Activated CD4-positive, alpha-beta T cell treated with anti-CD3 and anti-CD28 coated beads for 1 hour (primary cell): Measurements from ENCODE around the gene PDCD5.
"Not testable (repeated sequence)": the region's sequence is repeated elsewhere in the genome, so short reads cannot be mapped to it uniquely, and the experiment has no call there.

Experiments
- DNase-seq: peaks from one replicate; pipeline ENCODE4 v3.0.0-alpha.2; 2020

The PDCD5 gene, protein sequence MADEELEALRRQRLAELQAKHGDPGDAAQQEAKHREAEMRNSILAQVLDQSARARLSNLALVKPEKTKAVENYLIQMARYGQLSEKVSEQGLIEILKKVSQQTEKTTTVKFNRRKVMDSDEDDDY

DNA sequence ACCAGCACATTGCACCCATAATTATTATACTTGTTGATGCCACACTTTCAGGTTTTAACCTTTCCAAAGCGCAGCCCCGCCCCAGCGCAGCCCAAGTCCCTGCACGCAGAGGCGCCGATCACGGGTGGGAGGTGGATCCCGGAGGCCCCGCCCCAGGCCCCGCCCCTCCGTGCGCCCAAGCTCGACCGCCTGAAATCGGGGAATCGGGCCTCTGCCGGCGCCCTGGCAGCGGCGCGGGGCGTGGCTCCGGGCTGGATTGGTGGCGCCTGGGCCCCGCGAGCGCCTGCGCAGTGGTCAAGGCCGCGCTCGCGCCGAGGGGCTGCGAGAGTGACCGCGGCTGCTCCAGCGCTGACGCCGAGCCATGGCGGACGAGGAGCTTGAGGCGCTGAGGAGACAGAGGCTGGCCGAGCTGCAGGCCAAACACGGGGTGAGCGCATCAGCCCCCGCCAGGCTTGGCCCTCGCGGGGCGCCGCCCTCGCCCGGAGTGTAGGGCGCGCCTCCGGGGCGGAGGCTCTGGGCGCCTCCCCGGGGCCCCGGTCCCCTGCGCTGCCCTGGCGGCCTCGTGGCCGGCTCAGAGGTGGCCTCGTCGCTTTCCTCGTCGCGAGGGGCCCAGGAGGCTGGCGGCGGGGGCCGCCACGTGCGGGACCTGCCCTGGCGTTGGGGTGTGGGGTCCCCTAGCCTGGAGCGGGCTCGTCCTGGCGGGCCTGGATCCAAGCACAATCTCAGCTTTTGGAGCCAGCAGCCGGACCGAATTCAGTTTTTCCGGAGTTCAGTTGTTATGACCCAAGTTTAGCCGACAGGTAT lies at the start of gene PDCD5:
Gene PDCD5, plus strand, starts transcription at position 290 of the 804 bp plus-strand sequence. Its CDS starts 72 bp downstream, at position 362.
- DNase-seq: peak; percentile 94

DNA sequence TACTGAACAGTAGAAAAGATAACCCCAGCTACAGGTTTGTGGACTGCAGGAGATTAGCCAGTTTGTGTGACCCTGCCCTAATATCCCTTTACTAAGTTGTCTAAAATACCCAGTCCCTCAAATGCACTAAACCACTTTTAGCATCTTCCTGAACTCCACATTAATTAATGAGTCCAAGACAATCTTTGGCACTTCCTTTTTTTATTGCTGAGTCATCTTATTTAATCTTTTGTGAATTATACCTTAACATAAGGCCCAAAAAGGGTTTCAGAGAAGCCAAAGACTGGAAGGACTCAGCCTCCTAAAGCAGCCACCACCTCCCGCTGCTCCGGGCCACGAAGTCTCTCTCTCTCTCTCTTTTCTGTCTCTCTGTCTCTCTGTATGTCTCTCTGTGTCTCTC lies 48.8 kb upstream of the PDCD5 start:
- no peak for DNase-seq

DNA sequence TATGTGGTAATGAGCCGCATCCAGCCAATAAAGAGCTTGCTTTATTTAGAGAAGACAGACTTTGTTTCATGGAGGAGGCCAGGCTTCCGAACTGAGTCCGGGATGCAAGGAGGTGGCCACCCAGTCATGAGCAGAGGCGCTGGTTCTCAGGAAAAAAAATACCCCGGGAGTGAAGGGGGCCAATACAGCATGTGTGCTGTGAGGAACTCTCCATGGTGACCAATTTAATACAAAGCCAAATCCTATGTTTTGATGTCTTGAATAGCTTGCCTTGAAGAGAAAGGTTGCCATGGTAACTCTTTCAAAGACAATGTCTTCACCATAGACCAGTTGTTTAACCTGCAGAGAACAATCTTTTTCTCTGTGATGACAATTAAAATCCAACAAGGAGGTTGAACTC lies 43.4 kb upstream of the PDCD5 start:
- DNase-seq: no peak

DNA sequence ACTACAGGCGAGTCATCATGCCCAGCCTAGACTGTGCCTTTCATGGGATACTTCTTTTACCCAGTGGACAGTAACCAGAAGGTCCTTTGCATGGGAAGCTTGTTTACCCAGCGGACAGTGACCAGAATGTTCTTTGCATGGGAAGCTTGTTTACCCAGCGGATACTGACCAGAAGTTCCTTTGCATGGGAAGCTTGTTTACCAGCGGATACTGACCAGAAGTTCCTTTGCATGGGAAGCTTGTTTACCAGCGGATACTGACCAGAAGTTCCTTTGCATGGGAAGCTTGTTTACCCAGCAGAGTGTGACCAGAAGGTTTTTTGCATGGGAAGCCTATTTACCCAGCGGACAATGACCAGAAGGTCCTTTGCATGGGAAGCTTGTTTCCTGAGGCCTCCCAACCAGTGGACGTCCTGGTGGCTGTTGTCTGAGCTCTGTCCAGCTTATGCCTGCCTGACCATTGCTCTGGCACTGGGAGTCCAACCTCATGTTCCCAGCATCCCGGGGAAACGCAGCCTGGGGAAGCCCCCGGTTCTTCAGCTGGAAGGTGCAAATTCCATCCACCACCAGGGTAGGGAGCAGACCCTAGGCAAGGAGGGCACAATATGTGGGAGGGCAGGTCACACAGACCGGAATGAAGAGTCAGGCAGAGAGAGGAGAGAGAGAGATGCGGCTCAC lies 41.6 kb upstream of the PDCD5 start:
- DNase-seq: no peak

DNA sequence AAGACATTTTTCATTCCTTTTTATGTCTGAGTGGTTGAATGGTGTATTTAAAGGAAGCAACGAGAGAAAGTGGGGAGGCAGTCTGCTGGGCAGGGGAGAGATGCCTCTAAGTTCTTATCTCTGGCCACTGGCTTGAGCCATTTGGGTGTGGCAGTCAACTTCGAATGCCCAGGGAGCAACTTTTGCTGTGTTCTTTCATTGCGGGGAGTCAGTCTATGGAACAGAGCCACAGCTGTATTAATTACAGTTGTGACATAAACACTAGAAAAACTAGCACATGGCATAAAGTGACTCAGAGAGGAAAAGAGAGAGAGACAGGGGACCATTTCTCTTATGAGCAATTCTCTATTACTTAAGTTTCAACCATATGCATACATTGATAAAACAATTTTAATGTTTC lies 40.4 kb upstream of the PDCD5 start:
- DNase-seq: no peak

DNA sequence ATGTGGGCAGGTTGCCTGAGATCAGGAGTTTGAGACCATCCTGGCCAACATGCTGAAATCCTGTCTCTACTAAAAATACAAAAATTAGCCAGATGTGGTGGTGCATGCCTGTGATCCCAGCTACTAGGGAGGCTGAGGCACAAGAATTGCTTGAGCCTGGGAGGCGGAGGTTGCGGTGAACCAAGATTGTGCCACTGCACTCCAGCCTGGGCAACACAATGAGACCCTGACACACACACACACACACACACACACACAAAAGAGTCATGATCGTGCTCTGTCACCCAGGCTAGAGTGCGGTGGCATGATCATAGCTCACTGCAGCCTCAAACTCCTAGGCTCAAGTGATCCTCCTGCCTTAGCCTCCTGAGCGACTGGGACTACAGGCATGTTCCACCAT lies 39.6 kb upstream of the PDCD5 start:
- not testable (repeated sequence) for DNase-seq

DNA sequence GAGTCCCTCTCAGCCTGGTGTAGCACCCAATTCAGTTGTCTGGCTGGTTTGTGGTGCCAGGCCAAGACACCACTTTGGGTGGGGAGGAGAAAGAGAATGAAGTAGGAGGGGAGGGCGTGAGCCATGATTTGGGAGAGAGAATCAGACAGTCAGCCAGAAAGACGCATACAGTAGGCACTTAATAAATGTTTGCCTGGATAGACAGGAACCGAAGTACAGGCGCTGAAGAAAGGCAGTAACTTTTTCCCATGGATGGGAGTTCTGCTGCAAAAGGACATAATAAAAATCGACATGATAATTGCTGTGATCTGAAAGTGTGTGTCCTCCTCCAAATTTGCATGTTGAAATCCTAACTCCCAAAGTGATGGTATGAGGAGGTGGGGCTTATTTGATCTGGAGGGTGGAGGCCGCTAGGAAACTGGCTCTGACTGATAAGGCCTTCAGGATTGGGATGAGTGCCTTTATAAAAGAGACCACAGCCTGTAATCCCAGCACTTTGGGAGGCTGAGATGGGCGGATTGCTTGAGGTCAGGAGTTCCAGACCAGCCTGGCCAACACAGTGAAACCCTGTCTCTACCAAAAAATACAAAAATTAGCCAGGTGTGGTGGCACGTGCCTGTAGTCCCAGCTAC lies 38.4 kb upstream of the PDCD5 start:
- no peak for DNase-seq

DNA sequence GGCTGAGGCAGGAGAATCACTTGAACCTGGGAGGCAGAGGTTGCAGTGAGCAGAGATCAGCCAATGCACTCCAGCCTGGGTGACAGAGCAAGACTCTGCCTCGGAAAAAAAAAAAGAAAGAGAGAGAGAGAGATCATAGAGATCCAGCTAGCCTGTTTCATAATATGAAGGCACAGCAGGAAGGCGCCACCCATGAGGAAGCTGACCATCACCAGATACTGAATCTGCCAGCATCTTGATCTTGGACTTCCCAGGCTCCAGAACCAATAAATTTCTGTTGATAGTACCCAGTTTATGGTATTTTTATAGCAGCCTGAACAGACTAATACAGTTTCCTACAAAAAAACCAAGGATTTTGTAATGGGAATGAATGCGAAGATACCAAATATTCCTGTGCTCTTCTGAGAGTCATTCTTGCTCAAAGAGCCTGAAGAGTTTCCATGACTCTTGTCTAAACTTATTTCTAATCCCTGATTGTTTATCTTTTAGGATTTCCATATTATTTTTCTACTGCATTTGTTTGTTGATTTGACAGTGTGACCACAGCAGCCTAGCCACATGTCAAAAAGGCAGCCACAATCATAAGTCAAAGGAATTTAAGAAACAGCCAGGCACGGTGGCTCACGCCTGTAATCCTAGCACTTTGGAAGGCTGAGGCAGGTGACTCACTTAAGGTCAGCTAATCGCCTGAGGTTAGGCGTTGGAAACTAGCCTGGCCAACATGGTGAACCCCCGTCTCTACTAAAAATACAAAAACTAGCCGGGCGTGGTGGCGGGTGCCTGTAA lies 37.7 kb upstream of the PDCD5 start:
- no peak for DNase-seq

DNA sequence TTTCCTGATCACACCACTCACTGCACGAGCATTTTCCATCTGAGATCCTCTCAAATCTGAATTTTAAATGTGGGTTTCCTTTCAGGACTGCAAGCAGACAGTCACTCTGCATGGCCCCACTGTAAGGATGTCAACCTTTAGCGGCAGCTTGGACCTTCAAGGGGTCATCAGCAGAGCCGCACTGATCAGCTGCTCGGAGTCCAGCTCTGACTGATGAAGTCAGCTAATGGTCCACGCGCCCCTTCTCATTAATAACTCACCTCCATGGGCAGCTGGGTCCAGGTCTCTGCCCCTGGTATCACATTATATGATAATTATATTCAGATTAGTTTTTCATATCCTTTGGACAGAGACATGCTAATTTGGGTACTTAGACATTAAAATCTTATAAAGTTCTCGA lies 36.1 kb upstream of the PDCD5 start:
- no peak for DNase-seq

DNA sequence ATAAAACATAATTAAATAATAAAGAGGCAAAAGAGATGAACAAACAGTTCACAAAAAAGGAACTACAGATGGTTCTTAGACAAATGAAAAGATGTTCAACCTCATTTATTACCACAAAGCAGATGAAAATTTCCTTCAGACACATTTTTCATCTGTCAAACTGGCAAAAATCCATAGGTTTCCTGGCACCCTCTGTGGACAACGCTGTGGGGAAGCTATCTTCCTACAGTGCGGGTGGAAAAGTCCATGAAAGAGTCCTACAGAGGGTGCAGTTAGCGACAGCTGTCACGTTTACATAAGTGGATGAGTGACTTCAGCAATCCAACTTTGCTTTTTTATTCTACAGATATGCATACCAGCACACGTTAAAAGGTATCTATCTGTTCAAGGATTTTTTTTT lies 30.3 kb upstream of the PDCD5 start:
- DNase-seq: no peak

DNA sequence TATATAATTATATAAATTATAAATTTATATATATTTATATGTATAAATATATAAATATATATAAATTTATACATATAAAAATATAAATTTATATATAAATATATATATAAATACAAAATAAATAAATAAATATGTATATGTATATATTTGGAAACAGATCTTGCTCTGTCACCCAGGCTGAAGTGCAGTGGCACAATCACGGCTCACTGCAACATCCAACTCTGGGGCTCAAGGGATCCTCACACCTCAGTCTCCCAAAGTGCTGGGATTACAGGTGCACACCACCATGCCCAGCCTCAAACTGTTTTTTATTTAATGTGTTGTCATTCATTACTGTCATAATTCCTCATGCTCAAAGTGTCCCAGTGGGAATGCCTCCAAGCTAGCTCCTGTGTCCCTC lies 25.2 kb upstream of the PDCD5 start:
- no peak for DNase-seq

DNA sequence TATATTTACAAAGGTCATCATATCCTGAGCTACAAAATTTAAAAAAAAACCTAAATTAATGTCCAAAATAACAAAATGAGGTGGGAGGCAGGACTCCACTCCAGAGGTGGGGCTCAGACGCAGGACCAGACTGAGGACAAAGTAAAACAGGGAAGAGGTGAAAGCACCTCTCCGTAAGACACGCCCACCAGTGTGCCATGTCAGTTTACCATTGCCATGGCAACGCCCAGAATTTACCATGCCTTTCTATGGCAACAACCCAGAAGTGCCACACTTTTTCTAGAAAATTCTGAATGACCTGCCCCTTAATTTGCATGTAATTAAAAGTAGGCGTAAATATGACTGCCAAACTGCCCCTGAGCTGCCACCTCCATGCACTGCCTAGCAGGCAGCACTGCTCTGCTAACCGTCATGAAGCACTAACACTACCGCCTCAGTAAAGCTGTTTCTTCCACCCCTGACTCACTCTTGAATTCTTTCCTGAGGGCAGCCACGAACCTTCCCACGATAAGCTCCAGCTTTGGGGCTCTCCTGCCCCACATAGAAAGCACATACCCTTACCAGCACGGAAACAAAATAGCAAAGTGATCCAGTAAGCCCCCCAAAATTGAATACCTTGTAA lies 22.3 kb upstream of the PDCD5 start:
- no peak for DNase-seq

DNA sequence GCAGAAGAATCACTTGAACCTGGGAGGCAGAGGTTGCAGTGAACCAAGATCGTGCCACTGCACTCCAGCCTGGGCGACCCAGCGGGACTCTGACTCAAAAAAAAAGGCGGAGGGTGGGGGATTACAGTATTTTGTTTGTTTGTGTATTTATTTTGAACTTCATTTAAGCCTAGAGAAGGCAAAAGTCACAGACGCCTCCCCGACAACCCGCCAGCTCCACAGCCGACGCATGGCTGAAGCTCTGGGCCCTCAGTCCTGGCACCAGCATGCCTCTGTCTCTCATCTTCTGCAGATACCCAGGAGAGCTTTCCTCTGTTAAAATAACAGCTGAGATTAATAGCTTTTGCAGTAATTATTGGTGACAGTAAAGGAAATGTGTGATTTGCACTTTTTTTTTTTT lies 17.2 kb upstream of the PDCD5 start:
- DNase-seq: no peak

DNA sequence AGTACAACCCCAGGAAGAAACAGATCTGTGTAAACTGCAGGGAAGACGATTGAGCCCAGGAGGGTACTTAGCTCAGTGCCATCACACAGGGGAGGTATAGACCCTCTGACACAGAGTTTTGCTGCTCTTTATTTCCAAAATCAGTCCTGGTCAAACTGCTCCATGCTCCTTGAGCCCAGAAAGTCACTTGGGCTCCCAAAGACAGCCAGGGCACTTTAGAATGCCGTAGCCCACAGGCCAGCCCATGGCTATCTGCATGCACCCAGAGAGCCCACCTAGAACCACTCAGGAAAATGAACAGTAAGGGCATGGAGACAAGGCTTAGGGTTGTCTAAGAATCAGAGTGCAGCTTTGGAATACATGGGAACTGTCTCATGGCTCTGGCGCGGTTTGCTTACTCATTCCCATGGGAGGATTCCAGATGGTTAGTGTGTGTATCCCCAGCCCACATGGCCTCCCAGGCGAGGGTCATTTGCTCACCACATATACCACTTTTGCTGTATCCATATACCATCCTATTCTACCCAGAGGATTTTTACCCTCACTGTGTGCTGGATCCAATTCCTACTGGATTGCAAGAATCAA lies 14.7 kb upstream of the PDCD5 start:
- DNase-seq: no peak

DNA sequence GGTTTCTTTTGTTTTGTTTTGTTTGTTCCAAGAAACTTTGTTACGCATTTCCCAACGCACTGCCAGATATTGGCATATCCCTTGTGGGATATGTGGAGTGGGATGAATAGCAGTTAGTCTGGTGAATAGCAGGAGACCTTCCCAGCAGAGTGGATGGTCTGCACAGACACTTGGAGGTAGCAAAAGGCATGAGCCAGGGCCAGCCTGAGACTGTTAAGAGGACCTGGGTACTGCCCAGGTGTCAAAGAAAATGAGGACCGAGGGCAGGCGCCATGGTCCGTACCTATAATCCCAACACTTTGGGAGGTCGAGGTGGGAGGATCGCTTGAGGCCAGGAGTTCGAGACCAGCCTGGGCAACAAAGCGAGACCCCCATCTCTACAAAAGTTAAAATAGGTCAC lies 13.5 kb upstream of the PDCD5 start:
- DNase-seq: no peak

DNA sequence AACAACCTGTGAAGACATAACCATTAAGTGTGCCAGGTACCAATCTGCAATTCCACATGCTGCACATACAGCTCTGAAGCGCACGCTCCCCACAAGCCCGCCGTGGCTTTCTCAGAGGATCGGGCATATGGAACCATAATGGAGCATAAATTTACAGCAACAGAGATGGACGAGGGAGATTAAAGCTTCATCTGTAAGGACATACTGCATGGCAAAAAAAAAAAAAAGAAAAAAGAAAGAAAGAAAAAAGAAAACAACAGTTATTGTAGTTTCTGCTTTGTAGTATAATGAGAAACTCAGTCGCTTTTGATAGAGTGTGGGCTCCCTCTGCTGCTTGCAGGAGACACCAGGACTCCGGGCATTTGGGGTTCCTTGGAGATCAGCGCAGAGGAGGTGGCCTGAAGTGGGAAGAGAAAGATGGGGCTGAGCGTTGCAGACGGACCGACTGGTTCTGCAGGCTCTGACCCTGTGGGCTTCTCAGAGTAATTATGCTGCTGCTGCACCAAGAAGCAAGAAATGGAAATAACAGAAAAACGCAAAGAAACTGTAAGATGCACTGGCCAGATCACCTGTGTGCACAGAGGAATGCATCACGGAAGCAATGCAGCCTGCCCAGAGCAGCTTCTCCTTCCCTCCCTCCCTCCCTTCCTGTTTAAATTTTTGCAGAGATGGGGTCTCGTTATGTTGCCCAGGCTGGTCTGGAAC lies 10.8 kb upstream of the PDCD5 start:
- DNase-seq: peak; percentile 25

DNA sequence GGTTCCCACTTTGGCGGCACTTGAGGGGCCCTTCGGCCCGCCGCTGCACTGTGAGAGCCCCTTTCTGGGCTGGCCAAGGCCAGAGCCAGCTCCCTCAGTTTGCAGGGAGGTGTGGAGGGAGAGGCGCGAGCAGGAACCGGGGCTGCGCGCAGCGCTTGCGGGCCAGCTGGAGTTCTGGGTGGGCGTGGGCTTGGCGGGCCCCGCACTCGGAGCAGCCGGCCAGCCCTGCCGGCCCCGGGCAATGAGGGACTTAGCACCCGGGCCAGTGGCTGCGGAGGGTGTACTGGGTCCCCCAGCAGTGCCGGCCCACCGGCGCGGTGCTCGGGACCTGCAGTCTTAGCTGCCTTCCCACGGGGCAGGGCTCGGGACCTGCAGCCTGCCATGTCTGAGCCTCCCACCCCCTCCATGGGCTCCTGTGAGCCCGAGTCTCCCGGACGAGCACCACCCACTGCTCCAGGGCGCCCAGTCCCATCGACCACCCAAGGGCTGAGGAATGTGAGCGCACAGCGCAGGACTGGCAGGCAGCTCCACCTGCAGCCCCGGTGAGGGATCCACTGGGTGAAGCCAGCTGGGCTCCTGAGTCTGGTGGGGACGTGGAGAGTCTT lies 9.4 kb upstream of the PDCD5 start:
- not testable (repeated sequence) for DNase-seq

DNA sequence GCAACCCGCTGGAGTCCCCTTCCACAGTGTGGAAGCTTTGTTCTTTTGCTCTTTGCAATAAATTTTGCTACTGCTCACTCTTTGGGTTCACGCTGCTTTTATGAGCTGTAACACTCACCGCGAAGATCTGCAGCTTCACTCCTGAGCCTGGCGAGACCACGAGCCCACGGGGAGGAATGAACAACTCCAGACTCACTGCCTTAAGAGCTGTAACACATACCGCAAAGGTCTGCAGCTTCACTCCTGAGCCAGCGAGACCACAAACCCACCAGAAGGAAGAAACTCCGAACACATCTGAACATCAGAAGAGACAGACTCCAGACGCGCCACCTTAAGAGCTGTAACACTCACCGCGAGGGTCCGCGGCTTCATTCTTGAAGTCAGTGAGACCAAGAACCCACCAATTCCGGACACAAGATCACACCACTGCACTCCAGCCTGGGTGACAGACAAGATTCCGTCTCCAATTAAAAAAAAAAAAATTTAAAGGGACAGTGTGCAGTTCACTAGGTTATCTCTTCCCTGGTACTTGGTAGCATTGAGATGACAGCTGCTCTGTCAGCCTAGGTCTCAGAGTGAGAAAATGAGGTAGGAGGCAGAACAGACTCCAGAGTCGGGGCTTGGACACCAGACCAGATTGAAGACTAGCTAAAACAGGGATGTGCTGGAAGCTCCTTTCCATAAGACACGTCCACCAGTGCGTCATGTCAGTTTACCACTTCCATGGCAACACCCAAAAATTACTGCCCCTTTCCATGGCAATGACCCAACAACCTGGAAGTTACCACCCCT lies 8.1 kb upstream of the PDCD5 start:
- not testable (repeated sequence) for DNase-seq

DNA sequence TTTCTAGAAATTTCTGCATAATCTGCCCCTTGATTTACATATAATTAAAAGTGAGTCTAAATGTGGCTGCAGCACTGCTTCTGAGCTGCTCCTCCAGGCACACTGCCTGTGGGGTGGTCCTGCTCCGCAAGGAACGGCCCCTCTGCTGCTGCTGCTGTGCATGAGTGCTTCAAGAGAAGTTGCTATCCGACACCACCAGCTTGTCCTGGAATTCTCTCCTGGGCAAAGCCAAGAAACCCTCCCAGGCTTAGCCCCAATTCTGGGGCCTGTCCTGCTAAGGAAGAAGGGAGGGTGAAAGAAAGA lies 7.5 kb upstream of the PDCD5 start:
- DNase-seq: no peak

DNA sequence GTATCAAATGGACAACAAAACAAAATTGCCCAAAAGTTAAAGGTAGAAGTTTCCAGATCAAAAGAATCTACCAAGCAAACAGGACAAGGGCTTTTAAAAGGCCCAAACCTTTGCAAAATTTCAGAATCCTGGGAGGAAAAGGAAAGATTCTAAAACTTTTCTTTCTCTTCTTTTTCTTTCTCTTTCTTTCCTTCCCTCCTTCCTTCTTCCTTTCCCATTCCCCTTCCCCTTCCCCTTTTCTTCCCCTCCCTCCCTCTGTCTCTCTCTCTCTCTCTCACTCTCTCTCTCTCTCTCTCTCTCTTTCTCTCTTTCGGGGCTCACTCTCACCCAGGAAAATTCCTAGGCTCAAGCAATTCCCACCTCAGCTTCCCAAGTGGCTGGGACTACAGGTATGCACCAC lies 4.2 kb upstream of the PDCD5 start:
- DNase-seq: no peak
